NCI-H82 (cell line): Measurements from ENCODE around the gene ATP10A.
A peak's percentile ranks its signal among the peaks of the same experiment; 100 is the strongest.

Experiments
- DNase-seq: peaks from one replicate; lab custom pipeline; 2025; lab: John Stamatoyannopoulos, UW

The ATP10A gene

GRCh38 chr15:25738171-25738965 is 124.8 kb downstream of the ATP10A start:
- DNase-seq: no peak

DNA sequence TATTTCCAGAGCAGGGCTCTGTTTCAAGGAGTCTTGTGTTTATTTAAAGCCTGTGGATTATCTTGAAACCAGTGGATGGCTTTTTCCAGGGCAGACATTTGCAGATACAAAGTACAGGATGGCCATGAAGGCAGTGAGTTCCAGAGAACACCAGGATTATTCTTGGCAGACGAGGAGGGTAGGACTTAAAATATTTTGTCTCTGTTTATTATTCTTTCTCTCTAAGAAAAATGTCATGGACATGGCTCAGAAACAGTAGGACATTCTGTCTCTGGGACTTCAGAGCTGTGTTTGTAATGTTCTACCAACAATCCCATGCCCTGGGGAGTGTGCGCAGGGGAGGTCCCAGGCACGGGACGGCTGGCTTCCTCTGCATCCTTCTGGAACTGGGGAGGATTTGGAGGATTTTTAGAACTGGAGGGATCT is 125.9 kb downstream of the ATP10A start:
- no peak for DNase-seq

DNA sequence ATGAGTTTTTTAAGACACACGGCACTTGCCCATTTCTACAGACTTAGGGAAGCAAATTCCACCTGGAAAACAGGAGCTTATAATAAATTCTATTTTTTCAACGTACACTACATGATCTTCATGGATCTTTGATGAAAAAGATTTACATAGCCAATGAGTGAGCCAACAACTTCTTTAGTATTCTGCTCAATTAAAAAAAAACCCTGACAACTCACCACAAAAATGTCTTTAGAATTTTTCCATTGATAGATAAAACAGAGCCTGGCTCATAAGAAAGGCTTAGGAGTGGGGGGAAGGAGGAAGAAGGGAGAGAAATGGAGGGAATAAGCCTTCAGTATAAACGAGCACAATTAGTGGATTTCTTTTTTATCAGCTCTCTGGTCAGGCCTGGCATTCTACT is 126.7 kb downstream of the ATP10A start:
- no peak for DNase-seq

DNA sequence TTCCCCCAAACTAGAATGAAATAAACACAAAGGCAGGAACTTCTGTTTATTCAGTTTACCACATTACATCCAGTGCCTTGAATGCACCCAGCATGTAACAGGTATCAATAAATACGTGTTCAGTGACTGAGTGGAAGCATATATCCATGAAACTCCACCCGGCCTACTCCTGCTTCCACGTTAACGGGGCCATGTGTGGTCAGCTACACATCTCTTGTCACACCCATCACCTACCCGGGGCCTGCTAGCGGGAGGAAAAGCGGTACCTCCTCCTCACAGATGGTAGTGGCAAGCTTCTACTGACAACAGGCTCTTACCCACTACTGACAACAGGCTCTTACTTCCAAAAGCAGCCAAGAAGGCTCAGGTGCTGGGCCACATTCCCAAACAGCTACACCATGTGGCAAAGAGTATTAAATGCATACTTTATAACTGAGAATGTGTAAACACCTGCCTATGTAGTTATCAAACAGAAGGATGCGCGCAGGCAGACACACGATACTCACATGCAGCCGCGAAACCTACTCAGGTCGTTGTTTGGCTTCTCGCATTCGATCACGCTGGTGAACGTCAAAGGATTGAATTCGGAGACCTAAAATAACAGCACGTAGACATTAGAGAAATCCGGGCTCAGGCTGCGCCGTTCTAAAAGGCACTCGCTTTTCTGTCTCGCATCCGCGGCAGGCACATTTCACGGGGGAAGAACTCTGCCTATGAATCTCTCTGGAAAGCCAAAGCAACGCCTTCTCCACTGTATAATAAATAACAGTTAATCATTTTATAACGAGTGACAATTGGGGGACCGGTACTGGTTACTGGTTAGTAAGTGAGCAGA is 127.4 kb downstream of the ATP10A start:
- no peak for DNase-seq

DNA sequence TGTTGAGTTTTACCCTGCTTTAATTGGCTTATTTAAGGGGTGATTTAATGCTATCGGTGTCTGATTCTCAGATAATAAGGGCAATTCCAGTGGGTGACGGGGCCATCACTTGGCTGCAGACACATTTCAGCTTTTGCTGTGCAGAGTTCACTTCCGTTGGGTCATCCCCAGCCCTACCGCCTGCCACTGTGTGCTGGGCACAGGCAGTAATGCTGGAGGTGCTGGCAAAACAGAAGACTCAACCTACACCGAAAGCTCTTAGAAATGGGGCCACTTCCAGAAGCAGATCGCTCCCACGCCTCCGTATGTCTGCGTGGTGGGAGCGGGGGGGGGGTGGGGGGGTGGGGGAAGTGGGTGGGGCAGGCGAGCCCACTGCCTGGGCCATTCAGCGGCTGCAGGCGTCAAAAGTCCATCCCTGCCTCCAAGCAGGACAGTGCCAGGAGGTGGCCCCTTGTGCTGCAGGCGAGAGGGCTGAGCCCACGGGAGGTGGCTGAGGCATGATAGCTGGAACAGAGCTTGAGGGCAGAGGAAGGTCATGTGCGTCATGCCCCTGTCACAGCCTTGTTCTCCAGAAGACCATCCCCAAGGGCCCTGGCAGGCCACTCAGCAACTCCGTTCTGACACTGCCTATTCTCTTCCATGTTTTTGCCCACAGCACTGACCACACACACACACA is 128.3 kb downstream of the ATP10A start:
- peak; percentile 9 for DNase-seq

- DNase-seq: no peak
Observed at GRCh38 chr15:25733856-25734679, 129.1 kb downstream of the ATP10A start.

DNA sequence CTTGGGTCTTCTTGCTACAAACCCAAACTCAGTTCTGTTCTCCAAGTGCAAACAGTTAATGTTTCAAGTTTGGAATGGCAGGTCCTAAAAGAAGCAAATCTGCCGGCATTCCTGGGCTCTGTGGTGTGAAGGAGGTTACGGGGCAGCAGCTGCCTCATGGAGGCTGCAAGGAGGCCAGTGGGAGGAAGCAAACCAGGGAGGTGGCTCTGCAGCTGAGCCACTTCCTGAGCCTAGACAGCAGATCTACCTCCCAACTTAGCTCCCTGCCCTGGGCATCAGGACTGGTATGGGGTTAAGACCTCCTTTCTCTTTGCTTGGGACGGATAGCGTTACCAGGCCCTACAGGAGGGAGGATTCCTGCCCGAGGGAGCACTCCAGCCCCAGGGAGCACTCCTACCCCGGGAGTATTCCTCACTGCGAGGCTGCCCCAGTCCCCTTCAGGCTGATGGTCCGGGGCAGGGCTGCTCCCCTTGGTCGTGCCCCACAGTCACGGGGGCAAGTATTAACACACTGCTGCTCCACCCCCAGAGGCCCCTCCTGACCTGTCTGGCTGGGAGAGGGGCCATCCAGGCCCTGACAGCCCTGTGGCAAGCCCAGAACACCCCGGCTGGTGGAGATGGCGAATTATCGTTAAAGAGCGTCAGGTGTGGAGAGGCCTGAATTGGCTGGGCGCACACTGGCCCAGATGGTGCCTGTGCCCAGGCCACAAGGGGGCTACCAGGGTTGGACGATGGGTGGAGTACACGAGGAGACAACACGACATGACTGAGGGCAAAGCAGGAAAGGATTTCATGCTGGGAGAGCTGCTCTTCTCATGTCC is 129.9 kb downstream of the ATP10A start:
- no peak for DNase-seq

- no peak for DNase-seq
Observed at GRCh38 chr15:25732191-25732590, 130.9 kb downstream of the ATP10A start.

DNA sequence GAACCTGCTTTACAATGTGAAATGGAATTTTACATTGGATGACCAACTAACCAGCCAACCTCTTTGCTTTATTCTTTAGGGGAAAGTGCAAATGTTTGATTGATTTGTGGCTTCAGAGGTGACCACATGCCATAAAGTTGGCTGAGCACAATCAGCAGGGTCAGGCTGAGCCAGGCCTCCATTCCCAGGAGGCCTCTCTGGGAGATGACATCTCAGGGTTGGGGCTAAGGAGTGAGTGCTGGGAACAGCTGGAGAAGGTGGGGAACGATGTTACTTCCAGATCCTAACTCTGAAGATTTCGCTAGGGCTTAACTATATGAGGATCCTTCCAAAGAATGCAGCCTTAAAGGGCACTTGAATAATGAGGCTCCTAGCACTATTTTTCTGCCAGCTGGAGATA is 131.7 kb downstream of the ATP10A start:
- DNase-seq: no peak

DNA sequence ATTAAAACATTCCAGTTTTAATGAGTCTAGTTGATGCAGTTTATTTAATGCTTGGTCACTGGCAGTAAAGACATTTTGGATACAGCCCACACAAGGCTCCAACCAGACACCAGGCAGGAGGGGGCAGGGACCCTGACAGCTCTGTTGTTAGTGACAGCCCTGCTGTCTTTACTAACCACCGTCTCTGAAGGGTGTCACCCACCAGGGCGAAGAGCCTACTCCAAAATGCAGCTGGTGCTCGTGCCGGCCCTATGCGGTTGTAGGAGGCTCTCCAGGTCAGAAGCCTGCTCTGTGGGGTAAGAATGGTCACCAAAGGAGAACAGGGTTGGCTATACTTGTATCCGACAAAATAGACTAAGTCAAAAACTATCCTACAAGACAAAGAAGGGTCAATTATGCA is 132.2 kb downstream of the ATP10A start:
- DNase-seq: no peak

DNA sequence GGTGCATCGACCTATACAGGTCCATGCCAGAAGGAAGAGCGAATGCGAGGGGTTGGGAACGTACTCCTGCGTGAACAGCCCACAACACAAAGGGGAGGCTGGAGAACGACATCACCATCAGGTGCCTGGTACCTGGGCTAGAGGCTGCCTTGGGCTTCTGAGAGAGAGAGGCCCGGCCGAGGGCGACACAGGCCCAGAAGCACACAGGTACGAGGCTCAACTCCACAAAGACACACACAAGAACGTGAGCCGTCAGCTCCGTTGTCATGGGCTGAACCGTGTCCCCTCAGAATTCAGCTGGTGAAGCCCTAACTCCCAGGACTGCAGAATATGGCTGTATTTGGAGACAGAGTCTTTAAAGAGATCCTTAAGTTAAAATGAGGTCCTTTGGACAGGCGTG is 134.3 kb downstream of the ATP10A start:
- no peak for DNase-seq

GRCh38 chr15:25727867-25728600 is 135.1 kb downstream of the ATP10A start:
- no peak for DNase-seq

GRCh38 chr15:25727116-25727515 is 136.0 kb downstream of the ATP10A start:
- DNase-seq: no peak

- no peak for DNase-seq
Observed at GRCh38 chr15:25725758-25726157, 137.4 kb downstream of the ATP10A start.

DNA sequence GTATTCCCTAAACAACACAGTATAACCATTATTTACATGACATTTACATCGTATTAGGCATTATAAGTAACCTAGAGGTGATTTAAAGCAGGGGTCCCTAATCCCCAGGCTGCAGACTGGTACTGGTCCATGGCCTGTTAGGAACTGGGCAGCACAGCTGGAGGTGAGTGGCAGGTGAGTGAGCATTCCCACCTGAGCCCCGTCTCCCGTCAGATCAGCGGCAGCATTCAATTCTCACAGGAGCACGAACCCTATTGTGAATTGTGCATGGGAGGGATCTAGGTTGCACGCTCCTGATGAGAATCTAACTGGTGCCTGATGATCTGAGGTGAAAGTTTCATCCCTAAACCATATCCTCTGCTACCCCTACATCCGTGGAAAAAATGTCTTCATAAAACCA is 138.2 kb downstream of the ATP10A start:
- DNase-seq: no peak

DNA sequence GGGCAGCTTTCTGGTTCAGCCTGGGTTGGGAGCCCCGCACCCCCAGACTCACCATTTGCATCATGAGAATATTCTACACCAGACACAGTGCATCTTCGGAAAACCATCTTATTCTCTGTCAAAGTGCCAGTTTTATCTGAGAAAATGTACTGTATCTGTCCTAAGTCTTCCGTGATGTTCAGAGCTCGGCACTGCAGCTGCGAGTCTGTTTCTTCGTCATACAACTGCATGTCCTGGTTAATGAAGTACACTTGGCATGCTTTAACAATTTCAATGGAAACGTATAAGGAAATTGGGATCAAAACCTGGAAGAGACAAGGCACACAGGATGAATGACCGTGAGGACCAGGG is 141.5 kb downstream of the ATP10A start:
- no peak for DNase-seq

GRCh38 chr15:25719101-25719985 is 143.8 kb downstream of the ATP10A start:
- peak; percentile 63 for DNase-seq

- DNase-seq: no peak
Observed at GRCh38 chr15:25718597-25718996, 144.5 kb downstream of the ATP10A start.

DNA sequence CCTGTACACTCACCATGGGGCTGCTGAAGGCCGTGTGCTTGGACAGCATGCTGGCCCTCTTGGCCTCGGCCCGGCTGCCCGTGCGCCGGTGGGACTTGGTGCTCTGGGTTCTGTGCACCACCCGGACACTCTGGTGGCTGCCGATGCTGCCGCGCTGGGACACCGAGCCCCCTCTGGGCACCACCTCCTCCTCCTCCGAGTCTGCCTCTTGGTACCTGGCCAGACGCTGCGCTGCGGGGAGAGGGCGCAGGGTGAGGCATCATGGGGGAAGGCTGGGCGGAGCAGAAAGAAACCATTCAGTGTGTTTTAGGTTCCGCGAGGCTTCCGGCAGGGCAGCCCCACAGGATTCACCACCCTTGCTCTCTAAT is 145.0 kb downstream of the ATP10A start:
- DNase-seq: no peak
